Ureter (tissue), 1 donor: ENCODE measurements around the gene QPCT. TPM values are rescaled to one million over a fixed set of nuclear protein-coding genes. Genes with fewer than 3 reads are reported as not detected.
"Not testable (repeated sequence)": the region's sequence is repeated elsewhere in the genome, so short reads cannot be mapped to it uniquely, and the experiment has no call there.

Source experiments
- DNase-seq: peaks from one replicate; pipeline ENCODE4 v3.0.0-alpha.2; 2020; ENCODE audit warnings: low spot score
- total RNA-seq: library from RNA; stranded (reverse); gene quantifications from one replicate; pipeline ENCODE4 v1.2.4, GENCODE V29; 2023
- donor health status: DM: yes; HTN: yes; CAD: no.

The QPCT gene
- 23.6 TPM for total RNA-seq

DNA sequence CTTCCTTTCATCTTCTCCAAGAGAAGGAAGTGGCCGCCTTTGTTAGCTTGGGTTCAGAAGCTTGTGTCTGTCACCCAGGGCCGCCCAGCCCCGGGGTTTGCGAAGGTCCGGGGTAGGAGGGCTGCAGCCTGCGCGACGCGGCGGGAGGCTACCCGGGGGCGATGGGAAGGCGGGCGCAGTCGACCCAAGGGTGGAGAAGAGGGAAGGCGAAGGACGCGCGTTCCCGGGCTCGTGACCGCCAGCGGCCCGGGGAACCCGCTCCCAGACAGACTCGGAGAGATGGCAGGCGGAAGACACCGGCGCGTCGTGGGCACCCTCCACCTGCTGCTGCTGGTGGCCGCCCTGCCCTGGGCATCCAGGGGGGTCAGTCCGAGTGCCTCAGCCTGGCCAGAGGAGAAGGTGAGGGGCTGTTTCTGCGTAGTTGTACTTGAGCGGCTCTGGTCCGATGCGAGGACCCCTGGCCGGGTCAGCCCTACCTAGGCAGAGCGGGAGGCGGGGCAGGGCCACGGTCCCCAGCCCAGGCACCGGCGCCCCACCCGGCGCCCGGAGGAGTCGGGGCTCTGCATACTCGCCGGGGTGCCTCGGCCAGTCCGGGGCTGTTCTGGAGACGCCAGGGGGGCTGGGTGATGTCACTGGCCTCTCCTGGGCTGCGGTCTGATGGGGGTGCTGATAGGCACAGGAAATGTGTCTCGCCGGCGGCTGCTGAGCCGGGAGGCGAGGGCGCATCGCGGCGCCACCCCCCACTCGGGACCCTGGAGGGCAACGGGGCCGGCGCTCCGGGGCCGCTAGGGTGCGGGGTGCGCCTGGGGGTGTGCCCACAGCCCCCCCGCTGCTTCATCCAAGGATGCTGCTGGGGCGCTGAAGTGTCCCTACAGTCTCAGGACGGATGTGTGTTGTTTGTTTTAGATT lies at the start of gene QPCT:
Gene QPCT, plus strand, starts transcription at position 178 of the 909 bp plus-strand sequence. Its CDS starts 102 bp downstream, at position 280.
- peak; percentile 61 for DNase-seq

DNA sequence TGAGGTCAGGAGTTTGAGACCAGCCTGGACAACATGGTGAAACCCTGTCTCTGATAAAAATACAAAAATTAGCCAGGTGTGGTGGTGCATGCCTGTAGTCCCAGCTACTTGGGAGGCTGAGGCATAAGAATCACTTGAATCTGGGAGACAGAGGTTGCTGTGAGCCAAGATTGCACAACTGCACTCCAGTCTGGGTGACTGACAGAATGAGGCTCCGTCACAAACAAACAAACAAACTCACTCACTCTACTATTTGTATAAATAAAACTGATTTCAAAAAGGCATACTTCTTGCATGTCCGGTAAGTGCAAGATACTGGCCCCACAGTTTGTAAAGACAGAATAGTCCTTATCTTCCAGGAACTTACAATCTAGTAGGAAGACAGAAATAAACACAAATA lies 49.6 kb upstream of the QPCT start:
- not testable (repeated sequence) for DNase-seq

DNA sequence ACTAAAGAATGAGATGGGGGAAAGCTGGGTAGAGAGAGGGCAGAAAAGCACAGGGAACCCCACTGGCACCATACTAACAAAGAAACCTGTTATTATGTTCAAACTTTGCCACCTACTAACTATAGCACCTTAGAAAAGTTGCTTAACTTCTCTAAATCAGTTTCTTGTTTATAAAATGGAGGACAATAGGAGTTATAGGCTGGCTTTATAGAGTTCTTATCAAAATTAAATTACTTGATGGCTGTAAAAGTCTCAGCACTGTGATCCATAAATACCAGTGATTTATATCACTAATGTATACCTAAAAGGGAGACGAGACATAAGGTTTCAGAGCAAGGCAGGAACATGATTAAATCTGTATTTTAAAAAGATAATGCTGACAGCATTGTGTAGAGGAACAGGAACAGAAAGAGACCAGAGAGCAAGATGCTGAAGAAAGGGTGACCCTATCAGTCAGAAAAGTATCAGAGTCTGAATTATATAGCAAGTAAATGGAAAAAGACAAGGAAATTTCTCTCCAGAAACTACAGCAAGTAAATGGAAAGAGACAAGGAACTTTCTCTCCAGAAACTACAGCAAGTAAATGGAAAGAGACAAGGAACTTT lies 48.9 kb upstream of the QPCT start:
- DNase-seq = no peak

DNA sequence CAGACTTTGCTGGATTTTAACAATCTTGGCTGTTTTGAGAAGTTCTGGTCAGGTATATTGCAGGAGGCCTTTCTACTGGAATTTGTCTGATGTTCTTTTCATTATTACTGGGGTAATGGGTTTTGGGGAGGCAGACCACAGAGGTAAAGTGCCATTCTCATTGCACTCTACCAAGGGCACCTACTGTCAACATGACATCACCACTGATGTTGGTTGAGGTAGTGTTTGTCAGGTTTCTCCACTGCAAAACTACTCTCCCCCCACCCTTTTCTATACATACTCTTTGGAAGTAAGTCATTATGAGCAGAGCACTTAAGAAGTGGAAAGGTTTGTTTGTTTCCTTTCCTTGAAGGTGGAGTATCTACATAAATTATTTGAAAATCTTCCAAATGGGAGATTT lies 46.8 kb upstream of the QPCT start:
- DNase-seq = no peak

DNA sequence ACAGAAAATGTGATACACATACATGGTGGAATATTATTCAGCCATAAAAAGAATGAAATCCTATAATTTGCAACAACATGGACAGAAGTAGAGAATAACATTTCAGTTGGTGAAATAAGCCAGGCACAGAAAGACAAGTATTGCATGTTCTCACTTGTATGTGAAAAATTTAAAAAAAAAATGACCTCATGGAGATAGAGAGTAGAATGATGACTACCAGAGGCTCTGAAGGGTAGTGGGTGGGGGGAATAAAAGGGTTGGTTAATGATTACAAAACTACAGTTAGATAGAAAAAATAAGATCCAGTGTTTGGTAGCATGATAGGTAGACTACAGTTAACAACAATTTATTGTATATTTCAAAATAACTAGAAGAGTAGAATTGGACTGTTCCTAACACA lies 44.3 kb upstream of the QPCT start:
- DNase-seq = no peak

DNA sequence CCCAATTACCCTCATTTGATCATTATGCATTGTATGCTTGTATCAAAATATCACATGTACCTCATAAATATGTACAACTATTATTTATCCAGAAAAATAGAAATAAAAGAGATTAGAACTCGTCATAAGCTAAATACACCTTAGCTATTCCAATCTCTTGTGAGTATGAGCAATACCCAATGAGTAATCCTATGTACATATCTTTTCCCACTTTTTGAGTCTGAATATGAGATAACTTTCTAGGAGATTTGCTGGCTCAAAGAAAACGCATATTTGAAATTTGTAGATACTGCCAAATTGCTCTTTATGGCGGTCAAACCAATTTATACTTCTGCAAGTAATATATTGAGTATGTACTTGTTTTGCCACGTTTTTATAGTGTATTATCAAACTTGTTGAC lies 43.9 kb upstream of the QPCT start:
- DNase-seq = no peak

GRCh38 chr2:37301408-37301807 lies 43.0 kb upstream of the QPCT start:
- DNase-seq = no peak

DNA sequence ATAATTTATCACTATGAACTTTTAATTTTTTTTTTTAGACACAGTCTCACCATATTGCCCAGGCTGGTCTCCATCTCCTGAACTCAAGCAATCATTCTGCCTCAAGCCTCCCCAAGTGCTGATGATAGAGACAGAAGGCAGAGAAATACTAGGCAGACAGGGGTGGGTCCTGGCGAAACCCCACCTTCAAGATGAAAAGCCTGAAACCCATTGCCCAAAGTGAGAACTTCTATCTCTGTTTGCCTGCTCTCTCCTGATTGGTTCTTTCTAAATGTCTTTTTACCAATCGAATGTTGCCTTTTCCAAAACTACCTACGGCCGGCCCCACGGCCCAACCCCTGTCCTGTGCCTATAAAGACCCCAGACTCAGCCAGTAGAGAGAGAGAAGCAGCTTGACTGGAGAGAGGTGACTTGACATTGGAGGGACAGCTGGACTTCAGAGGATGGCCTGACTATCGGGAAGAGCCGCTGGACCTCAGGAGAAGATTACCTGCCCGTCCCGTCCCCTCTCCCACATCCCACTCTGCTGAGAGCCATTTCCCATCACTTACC lies 41.7 kb upstream of the QPCT start:
- no peak for DNase-seq

DNA sequence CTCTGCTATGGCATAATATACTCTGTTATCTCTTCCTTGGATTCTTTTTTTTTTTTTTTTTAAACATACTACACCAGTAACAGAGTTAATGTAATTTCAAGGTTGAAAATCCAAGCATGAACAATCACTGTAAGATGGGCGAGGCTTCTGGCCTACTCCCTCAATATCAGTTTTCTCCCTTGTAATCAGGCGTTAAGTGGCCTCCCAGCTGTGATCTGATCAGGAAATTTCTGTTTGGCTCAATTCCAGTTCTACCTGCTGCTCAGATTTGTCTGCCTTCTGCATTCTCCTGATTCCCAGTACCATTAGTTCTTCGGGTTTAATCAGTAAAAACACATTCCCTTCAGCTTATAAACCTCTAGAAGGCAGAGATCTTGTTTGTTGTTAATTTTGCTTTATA lies 38.4 kb upstream of the QPCT start:
- DNase-seq = no peak

GRCh38 chr2:37307500-37307899 lies 36.9 kb upstream of the QPCT start:
- DNase-seq = no peak

- DNase-seq = no peak
Observed at GRCh38 chr2:37315364-37315763, 29.1 kb upstream of the QPCT start.

GRCh38 chr2:37316181-37316580 lies 28.2 kb upstream of the QPCT start:
- DNase-seq = no peak

- no peak for DNase-seq
Observed at GRCh38 chr2:37317746-37318145, 26.7 kb upstream of the QPCT start.

DNA sequence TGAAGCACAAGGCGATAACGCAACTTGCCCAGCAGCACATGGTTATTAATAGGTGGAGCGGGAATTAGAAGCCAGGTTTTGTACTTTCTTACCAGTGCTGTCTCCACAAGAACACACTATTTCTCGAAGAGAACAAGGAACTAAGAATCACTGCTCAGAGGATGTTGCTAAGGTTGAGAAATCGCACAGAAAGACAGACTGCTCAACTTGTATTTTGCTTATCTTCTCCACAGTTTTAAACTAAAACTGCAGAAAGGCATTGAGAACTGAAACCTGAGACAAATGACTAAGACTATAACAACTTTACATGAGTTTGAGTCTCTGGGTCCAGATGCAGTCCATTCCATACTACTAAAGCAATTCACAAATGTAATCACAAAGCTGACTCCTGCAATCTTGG lies 26.0 kb upstream of the QPCT start:
- no peak for DNase-seq

DNA sequence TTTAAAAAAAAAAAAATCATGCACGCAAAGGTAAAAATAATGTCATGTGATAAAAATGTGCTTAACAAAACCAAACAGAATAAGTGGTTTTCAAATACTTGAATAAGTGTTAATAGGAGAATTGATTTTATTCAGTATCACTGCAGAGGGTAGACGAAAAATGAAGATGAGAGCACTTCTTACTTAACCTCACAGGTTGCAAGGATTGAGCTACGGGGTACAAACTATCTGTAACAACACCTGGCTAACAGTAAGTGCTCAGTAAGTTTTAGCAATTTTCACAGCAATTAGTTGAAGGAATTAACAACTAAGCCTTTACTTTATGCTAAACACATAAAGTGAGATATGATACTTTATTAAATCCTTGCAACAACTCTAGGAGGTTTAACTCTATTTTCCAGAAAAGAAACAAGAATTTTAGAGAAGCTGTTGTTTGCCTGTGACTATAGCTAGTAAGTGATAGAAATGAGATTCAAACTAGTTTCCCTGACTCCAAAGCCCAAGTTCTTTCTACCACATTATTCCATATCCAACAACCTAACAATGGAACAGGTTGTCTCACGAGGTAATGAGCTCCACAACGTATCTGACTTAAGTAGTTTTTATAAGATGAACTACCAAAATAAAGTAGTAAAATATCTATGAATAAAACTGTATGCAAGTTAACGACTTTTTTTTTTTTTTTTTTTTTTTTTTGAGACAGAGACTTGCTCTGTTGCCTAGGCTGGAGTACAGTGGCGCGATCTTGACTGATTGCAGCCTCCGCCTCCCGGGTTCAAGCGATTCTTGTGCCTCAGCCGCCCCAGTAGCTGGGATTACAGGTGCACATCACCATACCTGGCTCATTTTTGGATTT lies 24.4 kb upstream of the QPCT start:
- DNase-seq = no peak

- no peak for DNase-seq
Observed at GRCh38 chr2:37321029-37321682, 23.3 kb upstream of the QPCT start.

DNA sequence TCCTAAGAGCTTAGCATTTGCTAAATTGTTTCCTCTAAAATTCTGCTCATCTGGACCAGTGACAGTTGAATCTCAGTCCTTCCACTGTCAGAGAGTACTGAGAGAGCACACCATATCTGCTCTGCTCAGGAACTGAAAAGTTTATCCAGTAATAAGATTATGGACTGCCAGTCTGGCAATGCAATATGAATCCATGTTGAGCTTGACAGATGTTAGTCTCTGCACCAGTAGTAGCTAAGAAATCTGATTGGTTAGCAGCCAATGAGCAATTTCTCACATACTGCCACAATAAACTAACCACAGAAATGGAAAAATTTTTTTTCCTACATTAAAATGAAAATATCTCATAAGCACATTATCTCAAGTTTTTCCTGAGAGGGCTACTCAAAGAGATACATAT lies 22.1 kb upstream of the QPCT start:
- DNase-seq = no peak

DNA sequence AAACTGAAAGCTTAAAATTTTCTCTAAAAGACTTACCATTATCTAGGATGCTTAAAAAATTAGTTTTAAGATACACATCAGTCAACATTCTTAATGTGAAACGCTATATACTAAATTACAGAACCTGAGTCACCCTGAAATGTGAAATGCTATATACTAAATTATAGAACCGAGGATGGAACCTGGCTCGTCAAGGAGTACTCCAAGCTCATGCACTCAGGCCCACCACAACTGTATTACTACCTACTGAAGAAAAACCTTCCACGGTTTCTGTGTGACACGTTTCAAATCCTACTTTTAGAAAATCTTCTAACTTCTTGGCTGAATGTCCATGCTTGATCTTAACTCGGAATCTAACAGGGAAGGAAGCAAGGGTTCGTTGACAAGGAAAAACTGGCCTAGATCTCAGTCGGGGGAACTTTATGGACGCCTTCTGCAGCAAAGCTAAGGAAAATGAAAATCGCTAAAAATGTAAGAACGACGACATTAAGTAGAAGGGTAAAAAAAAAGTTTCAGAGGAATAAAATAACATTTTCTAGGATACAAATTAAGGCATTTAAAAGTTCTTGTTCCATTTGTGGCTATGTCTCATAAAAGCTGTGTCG lies 21.2 kb upstream of the QPCT start:
- no peak for DNase-seq

DNA sequence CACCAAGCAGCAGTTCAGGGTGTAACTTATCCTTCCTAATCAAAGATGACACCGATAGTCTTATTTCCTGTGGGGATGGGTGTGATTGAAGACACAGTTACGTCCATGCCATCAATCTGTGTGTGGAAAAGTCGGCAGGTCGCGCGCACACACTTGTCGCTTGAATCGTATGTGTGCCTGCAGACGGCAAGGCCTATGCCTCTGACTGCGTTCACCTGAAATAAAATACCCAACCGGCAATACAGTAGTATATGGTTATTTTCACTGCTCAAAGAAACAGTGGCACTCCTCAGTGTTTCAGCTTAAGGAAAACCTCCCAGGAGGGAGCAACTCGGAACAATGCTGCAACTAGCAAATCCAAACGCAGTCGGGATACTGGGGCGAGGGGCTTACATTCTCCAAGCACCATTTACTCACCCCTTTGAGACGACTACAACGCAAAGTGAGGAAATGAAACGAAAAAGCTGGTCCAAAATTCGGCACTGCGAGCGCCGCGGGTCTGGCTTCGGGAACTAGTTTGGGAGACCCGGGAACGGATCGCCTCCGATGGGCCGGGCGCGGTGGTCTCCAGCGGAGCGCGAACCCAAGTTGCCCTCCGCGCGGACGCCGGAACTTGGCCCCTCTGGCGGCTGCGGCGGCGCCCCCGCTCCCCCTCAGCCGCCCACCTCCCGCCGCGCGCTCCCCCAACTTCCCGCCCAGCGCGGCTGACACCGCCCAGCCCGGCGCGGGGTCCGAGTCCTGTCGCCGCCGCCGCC lies 20.5 kb upstream of the QPCT start:
- no peak for DNase-seq

- peak; percentile 83 for DNase-seq
Observed at GRCh38 chr2:37324536-37324785, 20.0 kb upstream of the QPCT start.
